GM18508 (cell line): ENCODE measurements around the gene GPR31.

ENCODE experiments used
- ATAC-seq: cut with Tn5 transposase; IDR thresholded peaks from one replicate; pipeline ENCODE4 v1.9.1; 2021; ENCODE audit warnings: moderate number of reproducible peaks; ENCODE audit not compliant: insufficient read depth, unreplicated experiment

The GPR31 gene

GRCh38 chr6:167141667-167142432, 15.9 kb downstream of the GPR31 start:
- no peak for ATAC-seq

- no peak for ATAC-seq
These were observed 16.9 kb downstream of the GPR31 start for GRCh38 chr6:167140589-167141474.

- no peak for ATAC-seq
These were observed 18.0 kb downstream of the GPR31 start for GRCh38 chr6:167139761-167140160.

GRCh38 chr6:167137881-167138280, 19.9 kb downstream of the GPR31 start:
- no peak for ATAC-seq

- ATAC-seq: no peak
These were observed 20.7 kb downstream of the GPR31 start for GRCh38 chr6:167137081-167137480.

GRCh38 chr6:167136376-167136775, 21.4 kb downstream of the GPR31 start:
- ATAC-seq: no peak

- no peak for ATAC-seq
These were observed 23.1 kb downstream of the GPR31 start for GRCh38 chr6:167134448-167135328.

- no peak for ATAC-seq
These were observed 26.8 kb downstream of the GPR31 start for GRCh38 chr6:167130712-167131684.

GRCh38 chr6:167130008-167130677, 27.6 kb downstream of the GPR31 start:
- ATAC-seq: no peak

- ATAC-seq: no peak
These were observed 28.2 kb downstream of the GPR31 start for GRCh38 chr6:167129562-167129961.

- no peak for ATAC-seq
These were observed 28.6 kb downstream of the GPR31 start for GRCh38 chr6:167129159-167129558.

GRCh38 chr6:167127785-167128531, 29.8 kb downstream of the GPR31 start:
- no peak for ATAC-seq

- ATAC-seq: no peak
These were observed 31.9 kb downstream of the GPR31 start for GRCh38 chr6:167125855-167126349.

- no peak for ATAC-seq
These were observed 32.4 kb downstream of the GPR31 start for GRCh38 chr6:167125410-167125809.

GRCh38 chr6:167124753-167125152, 33.0 kb downstream of the GPR31 start:
- ATAC-seq: no peak

- ATAC-seq: no peak
These were observed 34.7 kb downstream of the GPR31 start, which contains the start of gene CCR6 for GRCh38 chr6:167122827-167123657. TSS of gene CCR6 (plus strand) at chr6:167123096. CDS start at chr6:167136135, 13,039 bp downstream.
